CD4-positive, alpha-beta T cell (primary cell): ENCODE data around the gene NHS. TPM values are rescaled to one million over a fixed set of nuclear protein-coding genes. Genes with fewer than 3 reads are reported as not detected.

ENCODE experiments used
- ATAC-seq: fragments of 200-7000 bp; cut with Tn5 transposase; one replicate; pipeline ENCODE4 v1.10.0; 2022; ENCODE audit warnings: mild to moderate bottlenecking; ENCODE audit not compliant: poor library complexity
- CTCF ChIA-PET: fragments of 350-600 bp; sonication (Branson Sonifier 250); formaldehyde crosslinking; loops from one replicate; lab custom pipeline; 2021; ENCODE audit warnings: antibody characterized with exemption, inconsistent platforms; lab: Charles Lee
- POLR2A ChIA-PET: fragments of 350-600 bp; sonication (Branson Sonifier 250); formaldehyde crosslinking; loops from one replicate; lab custom pipeline; 2021; ENCODE audit warnings: antibody characterized with exemption, inconsistent platforms; lab: Charles Lee
- DNase-seq, 14 experiments: peaks; one replicate each; pipeline ENCODE4 v3.0.0-alpha.2; 2013 to 2020; ENCODE audit warnings: mixed read lengths in 2 of 14
- H3K27ac ChIP-seq, 2 donors: one replicate each; pipeline versions ENCODE4 v1.5.1 to v1.7.0; 2013; ENCODE audit warnings: low read length in 2 of 2, low read depth in 1 of 2, mild to moderate bottlenecking in 1 of 2
- H3K27me3 ChIP-seq, 2 experiments: 1 replicate in 1 of 2; 2 replicates in 1 of 2; pipeline versions ENCODE4 v1.6.1 to v1.7.0; 2013; ENCODE audit warnings: low read length in 2 of 2, control low read depth in 1 of 2, mild to moderate bottlenecking in 1 of 2, moderate library complexity in 1 of 2; ENCODE audit not compliant: insufficient read depth in 2 of 2, control insufficient read depth in 1 of 2
- H3K36me3 ChIP-seq: one replicate; pipeline ENCODE4 v1.6.1; 2013; ENCODE audit warnings: low read length, control low read depth; ENCODE audit not compliant: insufficient read depth
- H3K4me1 ChIP-seq: one replicate; pipeline ENCODE4 v1.6.1; 2013; ENCODE audit warnings: low read length, control low read depth; ENCODE audit not compliant: insufficient read depth
- H3K4me3 ChIP-seq: one replicate; pipeline ENCODE4 v1.5.1; 2013; ENCODE audit warnings: mild to moderate bottlenecking, low read length, moderate library complexity
- H3K9me3 ChIP-seq, 2 experiments: 1 replicate in 1 of 2; 2 replicates in 1 of 2; pipeline versions ENCODE4 v1.6.1 to v1.7.0; 2013; ENCODE audit warnings: low read length in 2 of 2, mild to moderate bottlenecking in 2 of 2, control low read depth in 1 of 2, moderate library complexity in 1 of 2; ENCODE audit not compliant: control insufficient read depth in 1 of 2, insufficient read depth in 1 of 2
- H3K27ac Mint-ChIP-seq: one replicate; pipeline ENCODE4 v1.8.0; 2020; ENCODE audit warnings: mixed read lengths
- H3K27me3 Mint-ChIP-seq: one replicate; pipeline ENCODE4 v1.8.0; 2021; ENCODE audit warnings: mixed read lengths
- H3K36me3 Mint-ChIP-seq: one replicate; pipeline ENCODE4 v1.8.0; 2021; ENCODE audit warnings: low read depth, mixed read lengths
- H3K4me1 Mint-ChIP-seq: one replicate; pipeline ENCODE4 v1.8.0; 2021; ENCODE audit warnings: low read depth, mixed read lengths
- H3K4me3 Mint-ChIP-seq: one replicate; pipeline ENCODE4 v1.8.0; 2020; ENCODE audit warnings: mild to moderate bottlenecking, mixed read lengths
- H3K9me3 Mint-ChIP-seq: one replicate; pipeline ENCODE4 v1.8.0; 2020; ENCODE audit warnings: mixed read lengths
- CTCF ChIP-seq: fragments of 200-600 bp; IDR thresholded peaks from one replicate; pipeline ENCODE4 v1.8.0; 2022; ENCODE audit warnings: antibody characterized with exemption, mild to moderate bottlenecking
- intact Hi-C, 2 experiments: fragments of 100-400 bp; cut with DNase I in 1 of 2; cut with micrococcal nuclease in 1 of 2; formaldehyde crosslinking; loops; one replicate each; pipeline versions ENCODE4 v1.15.1 to v1.9.0; 2023 to 2025; cut with DNase I, micrococcal nuclease
- total RNA-seq, 174 experiments: library from RNA in 2 of 174; stranded (reverse) in 2 of 174; gene quantifications; one replicate each; pipeline ENCODE4 v1.2.3 and lab custom pipeline; 2021 to 2026

NHS gene
- total RNA-seq, 2 experiments from 2014 or later, result 0.36 to 0.53 TPM

- H3K4me3 ChIP-seq, result no peak overlapping the region
- H3K27me3 ChIP-seq, result no peaks in the 10 kb centered on the region
- H3K36me3 Mint-ChIP-seq, result no peaks in the 10 kb centered on the region
- no peaks in the 10 kb centered on the region for H3K9me3 Mint-ChIP-seq
- no peak overlapping the region for H3K4me3 Mint-ChIP-seq
- H3K27me3 Mint-ChIP-seq, result no peaks in the 10 kb centered on the region
- DNase-seq (no peak), ATAC-seq (no peak)
- H3K27ac ChIP-seq, result no peak overlapping the region
- no peaks in the 10 kb centered on the region for H3K36me3 ChIP-seq
- intact Hi-C loops, result no loop called here
- H3K4me1 Mint-ChIP-seq, result no peaks in the 10 kb centered on the region
- no peaks in the 10 kb centered on the region for H3K4me1 ChIP-seq
- no peaks in the 10 kb centered on the region for H3K9me3 ChIP-seq
- ChIA-PET CTCF (no interaction called here), POLR2A (no interaction called here)
- TF ChIP-seq CTCF, result no peak
- no peak overlapping the region for H3K27ac Mint-ChIP-seq
These were observed 96.9 kb downstream of the NHS start for GRCh38 chrX:17471861-17472260.

GRCh38 chrX:17472424-17472823, 97.4 kb downstream of the NHS start:
- Mint-ChIP-seq H3K36me3 (no peaks in the 10 kb centered on the region), H3K4me3 (no peak overlapping the region), H3K27ac (no peak overlapping the region), H3K27me3 (no peaks in the 10 kb centered on the region), H3K9me3 (no peaks in the 10 kb centered on the region), H3K4me1 (no peaks in the 10 kb centered on the region)
- TF ChIP-seq CTCF, result no peak
- H3K36me3 ChIP-seq, result no peaks in the 10 kb centered on the region
- POLR2A ChIA-PET, result no interaction called here
- H3K4me3 ChIP-seq, result no peak overlapping the region
- no peaks in the 10 kb centered on the region for H3K4me1 ChIP-seq
- no peak overlapping the region for H3K27ac ChIP-seq
- H3K9me3 ChIP-seq, result no peaks in the 10 kb centered on the region
- no peak for DNase-seq
- H3K27me3 ChIP-seq, result no peaks in the 10 kb centered on the region
- CTCF ChIA-PET, result no interaction called here
- intact Hi-C loops, result no loop called here
- ATAC-seq, result no peak

GRCh38 chrX:17473021-17473420, 98.0 kb downstream of the NHS start:
- ATAC-seq, result no peak
- H3K36me3 Mint-ChIP-seq, result no peaks in the 10 kb centered on the region
- Histone ChIP-seq H3K36me3 (no peaks in the 10 kb centered on the region), H3K4me1 (no peaks in the 10 kb centered on the region), H3K9me3 (no peaks in the 10 kb centered on the region), H3K27ac (no peak overlapping the region), H3K27me3 (no peaks in the 10 kb centered on the region), H3K4me3 (no peak overlapping the region)
- no peak for DNase-seq
- H3K4me1 Mint-ChIP-seq, result no peaks in the 10 kb centered on the region
- no peak overlapping the region for H3K4me3 Mint-ChIP-seq
- ChIA-PET CTCF (no interaction called here), POLR2A (no interaction called here)
- no peaks in the 10 kb centered on the region for H3K27me3 Mint-ChIP-seq
- intact Hi-C loops, result no loop called here
- H3K9me3 Mint-ChIP-seq, result no peaks in the 10 kb centered on the region
- H3K27ac Mint-ChIP-seq, result no peak overlapping the region
- TF ChIP-seq CTCF, result no peak
